NCI-H2227 treated with DMSO at 0.1 percent for 48 hours (cell line): Measurements from ENCODE around the gene ARMH4.

Experiments used
- DNase-seq: peaks from one replicate; lab custom pipeline; 2025; lab: John Stamatoyannopoulos, UW

ARMH4 gene

DNA sequence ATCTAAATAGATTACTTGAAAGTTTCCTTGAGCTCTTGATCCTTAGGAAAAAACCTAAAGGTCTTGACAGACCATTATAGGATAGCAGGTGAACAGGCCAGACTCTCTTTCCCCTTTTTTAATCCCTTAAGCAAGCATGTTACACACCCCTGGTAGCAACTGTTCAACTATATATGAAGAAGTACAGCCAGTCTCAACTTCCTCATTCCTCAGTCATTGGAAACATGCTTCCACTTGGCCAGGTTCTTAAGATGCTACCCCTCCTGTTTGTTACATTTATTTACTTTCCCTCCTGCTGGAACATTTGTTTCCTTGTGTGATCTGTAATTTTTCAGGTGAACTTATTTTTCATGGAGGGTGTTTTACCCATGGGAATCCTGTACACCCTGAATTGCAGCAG lies 124.1 kb downstream of the ARMH4 start:
- no peak for DNase-seq

DNA sequence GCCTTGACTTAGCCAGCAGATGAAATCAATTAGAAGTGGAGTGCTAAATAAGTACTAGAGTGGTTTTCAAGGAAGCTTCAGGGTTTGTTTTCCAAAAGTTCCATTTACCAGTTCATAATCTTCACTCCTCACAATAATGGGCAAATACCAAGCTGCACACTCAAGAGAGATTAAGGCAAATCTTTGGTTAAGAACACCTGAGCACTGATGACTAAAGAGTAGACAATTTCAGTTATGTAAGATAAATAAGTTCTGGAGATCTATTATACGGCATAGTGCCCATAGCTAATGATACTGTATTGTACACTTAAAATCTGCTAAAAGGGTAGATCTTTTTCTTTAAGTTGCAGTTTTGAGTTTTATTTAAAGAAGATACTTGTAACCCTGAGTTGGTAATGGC lies 125.0 kb downstream of the ARMH4 start:
- DNase-seq, result no peak

DNA sequence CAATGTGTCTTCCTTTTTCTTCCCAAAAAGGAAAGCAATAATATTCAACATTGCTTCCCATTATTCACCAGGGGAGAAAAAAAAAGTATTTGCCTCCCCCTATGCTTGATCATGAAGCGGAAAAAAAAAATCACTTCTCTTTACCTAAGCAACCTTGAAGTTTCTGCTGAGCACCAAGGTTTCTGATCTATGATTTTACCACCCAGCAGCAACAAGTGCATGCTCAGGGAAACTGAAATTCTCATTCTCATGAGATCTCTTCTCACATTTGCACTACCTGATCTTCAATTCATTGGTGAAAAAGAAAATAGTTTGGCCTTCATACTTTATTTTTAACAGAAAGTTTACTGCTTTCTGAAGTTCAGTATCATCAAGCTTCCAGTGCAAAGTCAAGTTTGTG lies 125.8 kb downstream of the ARMH4 start:
- DNase-seq, result no peak

DNA sequence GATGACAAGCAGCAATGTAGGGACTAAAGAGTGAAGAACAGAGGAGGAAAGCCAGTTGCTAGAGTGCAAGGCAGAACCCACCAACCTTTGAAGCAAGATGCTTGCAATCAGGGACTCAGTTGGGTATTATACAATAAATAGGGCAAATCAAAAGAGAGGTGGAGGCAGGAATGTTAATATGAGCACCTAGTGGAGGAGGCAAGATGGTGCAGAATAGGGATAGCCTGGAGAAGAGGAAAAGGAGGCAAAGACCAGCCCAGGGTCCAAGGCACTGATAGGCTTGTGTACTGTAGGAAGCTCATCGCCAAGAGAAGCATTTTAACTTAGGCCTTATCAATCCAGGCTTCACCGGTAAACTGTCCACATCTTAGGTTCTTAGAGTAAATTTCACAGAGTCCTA lies 137.2 kb downstream of the ARMH4 start:
- no peak for DNase-seq

DNA sequence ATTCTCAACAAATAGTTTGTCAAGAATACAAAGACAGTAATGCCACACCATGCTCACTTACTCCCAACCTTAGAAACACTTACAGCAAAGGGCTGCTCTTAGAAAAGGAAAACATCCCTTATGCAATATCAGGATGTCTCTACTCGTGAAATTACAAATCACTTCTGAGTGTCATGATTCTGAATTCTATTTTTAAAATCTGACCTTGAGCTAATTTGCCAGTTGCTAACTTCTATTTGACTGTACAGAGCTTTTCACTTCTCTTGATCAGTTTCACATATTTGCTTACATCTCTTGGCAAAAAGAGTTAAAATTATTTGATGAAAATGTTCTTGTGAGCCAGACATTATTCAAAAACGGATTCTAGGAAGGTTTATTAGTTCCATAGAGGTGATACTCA lies 149.4 kb downstream of the ARMH4 start:
- DNase-seq, result no peak

DNA sequence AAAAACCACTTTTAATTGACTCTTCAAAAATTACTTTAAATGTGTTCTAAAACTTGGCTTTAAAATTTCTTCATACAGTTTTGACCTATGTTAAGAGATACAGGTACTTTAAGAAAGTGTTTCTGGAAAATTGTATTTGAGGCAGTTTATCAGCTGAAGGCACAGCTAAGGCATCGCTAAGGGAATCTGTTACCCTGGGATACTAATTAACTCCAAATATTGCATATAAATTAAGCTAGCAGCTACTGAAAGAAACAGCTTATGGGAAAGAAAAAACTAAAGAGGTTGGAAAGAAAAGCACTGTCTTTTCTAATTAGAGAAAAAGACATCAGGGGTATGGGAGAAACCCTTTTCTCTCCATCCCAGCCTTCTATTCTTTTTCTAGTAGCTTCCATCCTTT lies 152.0 kb downstream of the ARMH4 start:
- no peak for DNase-seq

DNA sequence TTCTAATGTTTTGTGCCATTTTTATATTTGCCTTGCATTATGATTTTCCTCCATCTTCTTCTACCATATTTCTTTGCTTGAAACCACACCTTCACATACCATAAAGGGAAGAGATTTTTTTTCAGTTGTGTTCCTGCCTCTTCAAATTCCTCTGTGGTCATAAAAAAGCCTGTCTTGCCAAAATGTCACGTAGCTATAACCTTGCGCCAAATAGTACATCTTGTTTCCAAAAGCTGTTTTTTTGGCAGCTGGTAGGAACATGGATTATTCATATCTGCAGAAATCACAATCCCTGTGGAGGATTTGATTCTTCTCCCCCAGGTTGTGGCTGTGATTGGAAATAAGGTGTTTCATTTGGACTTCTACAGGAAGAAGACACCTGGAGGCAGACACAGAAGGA lies 152.5 kb downstream of the ARMH4 start:
- DNase-seq, result no peak

DNA sequence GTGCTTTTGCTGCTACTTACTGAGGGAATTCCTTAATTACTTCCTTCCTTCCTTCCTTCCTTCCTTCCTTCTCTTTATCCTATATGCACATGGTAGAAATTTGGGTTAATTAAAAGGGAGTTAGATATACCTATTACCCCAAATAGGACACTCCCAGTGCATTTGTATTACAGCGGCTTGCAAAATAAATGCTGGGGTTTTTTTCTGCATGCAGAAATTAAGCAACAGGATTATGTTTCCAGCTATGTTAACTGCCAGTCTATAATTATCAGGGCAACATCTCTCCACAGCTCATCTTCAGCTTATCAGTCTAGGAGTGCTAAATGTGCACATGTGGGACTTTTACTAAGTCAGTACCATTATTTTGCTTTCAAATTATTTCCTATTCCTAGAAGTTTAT lies 153.2 kb downstream of the ARMH4 start:
- no peak for DNase-seq

DNA sequence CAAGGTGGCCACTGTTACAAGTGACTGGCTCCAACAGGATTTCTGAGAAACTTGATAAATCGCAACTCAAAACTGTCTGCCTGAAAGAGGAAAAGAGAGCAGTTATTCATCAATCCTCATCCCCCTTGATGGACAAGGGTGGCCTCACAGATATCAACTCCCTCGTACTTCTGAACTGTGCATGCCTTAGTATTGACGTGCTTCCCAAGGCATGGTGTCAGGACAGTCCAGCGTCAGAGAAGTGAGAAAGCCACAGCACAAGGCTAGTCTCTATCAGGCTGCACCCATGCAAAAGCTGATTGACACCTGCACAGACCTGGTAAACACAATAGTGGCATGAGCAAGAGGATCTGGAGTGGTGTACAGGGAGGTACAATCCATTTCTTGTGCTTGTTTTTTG lies 160.7 kb downstream of the ARMH4 start:
- no peak for DNase-seq

DNA sequence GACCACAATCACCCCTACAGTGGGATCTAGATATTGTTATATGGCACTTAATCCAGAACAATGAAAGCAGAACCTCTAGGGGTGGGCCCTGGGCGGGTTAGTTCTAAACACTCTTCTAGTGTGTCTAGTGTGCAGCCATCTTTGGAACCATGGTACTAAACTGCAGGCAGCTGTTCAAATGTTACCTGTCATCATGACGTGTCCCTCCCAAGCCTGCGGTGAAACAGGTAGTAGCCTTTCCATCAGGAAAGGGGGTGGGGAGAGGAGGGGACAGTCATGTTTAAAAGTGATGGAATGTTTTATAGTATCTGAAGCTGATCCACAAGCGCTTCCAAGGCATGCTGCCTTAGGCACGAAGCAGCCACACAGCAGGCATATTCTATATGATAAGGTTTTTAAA lies 163.6 kb downstream of the ARMH4 start:
- DNase-seq, result no peak

DNA sequence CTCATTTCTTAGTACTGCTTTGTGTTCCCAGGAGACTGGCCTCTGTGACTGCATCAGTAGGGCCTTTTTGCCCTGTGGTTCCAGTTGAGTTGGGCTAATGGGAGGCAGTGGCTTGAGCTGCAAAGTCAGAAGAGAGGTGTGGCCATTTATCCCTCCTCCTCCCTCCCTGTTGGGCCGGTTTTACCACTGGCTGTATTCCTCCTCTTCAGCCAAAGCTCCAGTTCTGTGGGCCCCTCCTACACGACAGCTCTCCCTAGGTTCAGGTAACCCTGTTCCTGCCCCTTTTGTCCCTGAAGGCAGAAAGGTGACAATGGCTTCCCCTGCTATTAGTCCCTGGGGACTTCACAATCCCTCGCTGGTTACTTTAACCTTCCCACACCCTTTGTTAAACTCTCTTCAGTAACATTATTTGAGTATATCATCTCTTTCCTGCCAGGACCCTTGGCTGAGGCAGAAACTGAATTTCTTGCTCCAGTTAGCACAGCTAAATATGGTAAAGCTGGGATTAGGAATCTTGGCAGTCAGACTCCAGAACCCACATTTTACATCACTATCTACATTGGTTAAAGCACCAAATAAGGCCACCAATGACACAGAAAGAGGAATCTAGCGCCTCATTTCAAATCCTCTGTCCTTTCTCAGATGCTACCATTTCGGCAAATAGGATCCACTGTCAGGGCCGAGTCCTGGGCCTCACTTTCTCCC lies 164.3 kb downstream of the ARMH4 start:
- DNase-seq, result no peak

DNA sequence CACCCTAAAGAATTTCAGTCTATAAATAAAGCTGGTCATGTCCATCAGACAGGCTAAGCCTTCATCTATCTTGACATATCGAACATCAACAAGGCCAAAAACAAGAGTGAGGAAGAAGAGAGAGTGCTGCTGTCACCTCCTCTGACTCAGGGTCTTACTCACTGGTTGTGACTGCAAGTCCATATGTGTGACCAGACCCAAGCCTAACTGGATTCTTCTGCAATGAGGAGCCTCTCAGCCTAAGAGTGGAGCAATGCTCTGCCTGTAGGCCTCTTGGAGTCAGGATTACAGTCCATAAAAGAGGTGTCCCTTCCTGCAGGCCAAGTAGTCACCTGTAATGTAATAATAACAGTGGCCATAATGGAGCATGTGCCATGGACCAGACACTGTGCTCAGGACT lies 165.0 kb downstream of the ARMH4 start:
- DNase-seq, result no peak

DNA sequence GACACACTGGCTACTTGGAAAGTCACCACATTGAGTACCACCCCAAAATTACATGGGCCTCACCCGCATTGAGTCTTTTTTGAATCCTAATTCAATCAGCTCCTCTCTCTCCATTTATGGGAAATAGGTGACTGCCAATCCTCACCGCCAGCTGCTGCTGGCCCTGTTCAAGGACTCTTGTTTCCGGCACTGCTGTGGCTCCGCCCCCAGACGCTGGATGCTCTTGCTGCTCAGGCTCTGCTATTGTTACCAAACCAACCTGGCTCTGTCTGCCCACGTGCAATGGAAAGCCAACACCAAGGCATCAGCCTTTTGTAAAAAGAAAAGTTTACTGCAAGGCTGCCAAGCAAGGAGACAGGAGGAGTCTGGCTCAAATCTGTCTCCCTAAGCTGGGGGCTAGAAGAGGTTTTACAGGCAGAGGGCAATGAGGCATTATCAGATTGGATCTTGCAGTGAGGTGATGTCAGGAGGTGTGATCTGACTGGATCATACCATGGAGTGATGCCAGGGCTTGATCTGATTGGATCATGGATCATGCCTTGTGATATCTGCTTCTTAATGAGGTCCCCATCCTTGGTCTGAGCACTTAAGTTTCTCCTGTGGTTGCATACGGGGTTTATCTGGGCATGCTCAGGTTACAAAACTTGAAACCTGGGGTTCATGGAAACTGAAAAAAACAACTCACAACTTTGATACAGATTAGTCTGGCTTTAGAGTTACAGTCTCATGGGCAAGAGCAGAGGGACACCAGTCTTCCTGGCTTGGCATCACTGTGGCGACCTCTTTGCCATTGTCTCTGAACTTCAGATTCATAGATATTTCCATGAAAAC lies 169.0 kb downstream of the ARMH4 start:
- DNase-seq, result no peak

DNA sequence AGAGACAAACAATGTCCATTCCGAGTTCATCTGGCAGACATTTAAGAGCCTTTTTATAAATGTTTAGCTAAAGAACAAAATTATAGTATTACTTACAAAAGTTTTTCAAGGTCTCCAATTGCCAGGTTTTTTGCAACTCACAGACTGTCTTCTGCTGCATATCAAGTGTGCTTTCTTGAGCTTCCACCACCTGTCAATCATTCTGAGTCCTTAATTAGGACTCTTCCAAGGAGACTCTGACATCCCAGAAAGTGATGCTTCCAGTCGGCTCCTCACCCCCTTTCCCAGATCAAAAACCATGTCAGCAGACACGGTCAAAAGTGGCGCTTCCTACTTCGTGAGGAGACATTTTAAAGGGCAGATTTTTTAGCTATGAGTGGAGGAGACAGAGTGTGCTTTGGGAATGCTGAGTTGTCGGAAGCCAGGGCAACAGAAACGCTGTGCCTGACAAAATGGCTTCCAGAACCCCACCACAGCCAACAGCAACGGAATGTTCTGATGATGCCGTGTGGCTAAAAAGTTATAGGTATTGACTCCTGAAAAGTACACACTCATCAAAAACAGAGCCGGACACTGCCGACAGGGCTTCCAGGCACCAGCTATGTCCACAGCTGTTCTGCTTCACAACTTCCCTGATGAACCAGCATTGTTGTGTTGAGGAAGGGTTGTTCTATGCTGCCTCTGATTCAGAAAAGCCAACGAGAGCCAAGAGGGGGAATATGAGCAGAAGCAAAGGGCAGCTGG lies 170.0 kb downstream of the ARMH4 start:
- DNase-seq, result no peak

DNA sequence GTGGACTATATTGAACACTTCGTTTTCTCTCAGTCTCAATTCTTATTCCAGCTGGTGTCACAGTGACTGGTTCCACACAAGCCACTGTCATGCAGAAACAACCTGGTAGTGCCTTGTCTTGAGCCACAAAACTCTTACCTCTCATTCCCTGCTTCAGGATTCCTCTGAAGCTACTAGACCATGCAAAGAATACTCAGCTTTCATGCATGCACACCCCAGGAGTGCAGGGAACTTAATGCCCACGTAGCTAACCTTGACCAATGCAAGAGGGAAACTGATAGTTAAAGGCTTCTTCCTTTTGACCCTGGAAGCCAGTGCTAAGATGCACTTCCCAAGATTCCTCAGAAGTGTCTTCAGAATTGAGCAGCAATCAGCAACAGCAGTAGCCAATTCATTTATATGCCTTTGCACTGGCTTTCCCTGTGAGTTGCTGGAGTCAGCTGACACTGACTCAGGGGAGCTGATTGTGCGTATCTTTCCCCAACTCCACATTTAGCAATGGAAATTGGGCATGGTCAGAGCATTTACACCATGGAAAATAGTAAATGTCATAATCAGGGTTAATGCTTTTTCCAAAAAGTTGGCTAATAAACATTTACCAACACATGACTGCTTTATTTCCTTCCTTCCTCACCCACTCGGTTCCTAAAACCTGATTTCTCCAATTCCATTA lies 172.5 kb downstream of the ARMH4 start:
- DNase-seq, result no peak

DNA sequence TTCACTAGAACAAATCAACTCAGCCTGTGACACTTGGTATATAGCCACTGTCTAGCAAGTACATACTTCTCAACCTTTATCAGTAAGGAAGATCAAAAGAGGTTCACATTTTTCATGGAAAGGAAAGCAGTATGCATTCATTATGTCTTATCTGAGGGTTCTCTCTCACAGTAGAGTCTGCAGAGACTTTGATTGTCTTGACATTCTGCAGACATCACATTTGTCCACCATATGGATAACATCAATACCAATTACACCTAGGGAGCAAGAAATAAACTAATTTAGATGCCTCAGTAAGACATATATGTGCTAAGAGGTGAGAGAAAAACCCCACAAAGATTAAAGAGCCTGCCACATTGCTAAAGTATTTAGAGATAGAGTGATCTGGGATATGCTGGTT lies 175.3 kb downstream of the ARMH4 start:
- no peak for DNase-seq

DNA sequence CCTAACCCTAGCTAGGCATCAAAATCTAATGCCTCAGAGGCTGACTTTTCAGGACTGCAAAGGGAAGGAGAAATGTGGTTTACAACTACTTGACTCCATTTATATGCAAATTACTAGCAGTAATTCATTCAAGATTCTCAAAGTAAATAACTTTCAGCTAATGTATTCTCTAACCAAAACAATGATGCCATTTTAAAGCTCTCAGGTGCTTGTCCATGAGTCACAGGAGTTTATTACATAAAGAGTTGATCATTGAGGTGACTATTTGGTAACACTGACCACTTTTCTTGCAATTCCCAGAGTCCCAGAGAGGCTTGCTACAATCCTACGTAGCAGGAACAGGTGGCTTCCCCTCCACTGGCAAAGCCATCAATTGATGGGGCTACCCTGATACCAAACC lies 177.1 kb downstream of the ARMH4 start:
- DNase-seq, result no peak

DNA sequence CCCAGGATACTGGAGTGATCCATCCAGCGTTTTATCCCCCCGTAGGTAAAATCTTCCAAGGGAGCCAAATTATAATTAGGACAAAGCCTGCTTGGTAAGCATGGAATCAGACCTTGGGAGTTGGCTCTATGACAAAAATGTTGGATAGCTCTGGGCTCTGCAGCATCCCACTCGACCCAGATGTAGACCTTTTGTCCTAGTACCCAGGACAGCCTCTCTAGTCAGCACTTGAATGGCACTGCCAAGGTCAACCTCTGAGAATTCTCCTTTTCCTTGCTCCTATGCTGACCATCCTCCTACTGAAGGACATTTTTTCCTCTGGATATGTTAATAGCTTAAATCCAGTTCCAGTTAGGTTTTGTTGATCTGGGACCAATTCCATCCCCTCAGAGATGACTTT lies 181.4 kb downstream of the ARMH4 start:
- no peak for DNase-seq

DNA sequence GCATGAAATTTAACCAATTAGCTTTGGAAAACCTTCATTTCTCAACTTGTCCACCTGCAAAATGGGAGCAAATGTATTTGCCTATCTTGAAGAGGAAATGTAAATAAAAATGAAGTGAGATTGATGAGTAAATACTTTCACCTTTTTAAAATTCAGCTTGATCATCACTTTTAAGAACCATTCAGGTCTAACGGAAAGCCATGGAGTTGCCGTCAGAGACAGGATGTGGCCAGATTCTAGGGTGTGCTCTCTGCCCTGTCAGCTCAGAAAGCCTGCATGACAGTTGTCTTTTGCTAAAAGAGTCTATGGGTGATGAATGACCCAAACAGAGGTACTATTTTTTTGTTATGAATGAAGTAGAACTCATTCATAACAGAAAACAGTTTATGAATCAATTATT lies 181.8 kb downstream of the ARMH4 start:
- DNase-seq, result no peak

DNA sequence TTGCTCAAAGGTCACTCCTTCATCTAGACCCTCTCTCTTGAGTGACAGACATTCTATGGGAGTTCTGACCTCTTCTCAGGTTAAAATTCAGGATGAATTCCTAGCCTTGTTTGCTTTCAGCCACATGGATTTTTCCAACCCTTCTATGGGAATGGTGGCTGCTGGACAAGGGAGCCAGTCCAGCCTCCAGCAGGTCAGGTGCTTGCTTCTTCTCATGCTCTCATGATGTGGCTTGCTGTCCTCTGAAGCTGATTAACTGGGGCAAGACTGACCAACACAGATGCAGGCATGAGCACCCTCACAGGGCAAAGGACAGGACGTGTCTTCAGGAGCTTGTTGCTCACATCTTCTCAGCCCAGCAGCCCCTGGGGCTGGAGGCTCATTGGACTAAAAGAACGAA lies 188.9 kb downstream of the ARMH4 start:
- DNase-seq, result no peak

DNA sequence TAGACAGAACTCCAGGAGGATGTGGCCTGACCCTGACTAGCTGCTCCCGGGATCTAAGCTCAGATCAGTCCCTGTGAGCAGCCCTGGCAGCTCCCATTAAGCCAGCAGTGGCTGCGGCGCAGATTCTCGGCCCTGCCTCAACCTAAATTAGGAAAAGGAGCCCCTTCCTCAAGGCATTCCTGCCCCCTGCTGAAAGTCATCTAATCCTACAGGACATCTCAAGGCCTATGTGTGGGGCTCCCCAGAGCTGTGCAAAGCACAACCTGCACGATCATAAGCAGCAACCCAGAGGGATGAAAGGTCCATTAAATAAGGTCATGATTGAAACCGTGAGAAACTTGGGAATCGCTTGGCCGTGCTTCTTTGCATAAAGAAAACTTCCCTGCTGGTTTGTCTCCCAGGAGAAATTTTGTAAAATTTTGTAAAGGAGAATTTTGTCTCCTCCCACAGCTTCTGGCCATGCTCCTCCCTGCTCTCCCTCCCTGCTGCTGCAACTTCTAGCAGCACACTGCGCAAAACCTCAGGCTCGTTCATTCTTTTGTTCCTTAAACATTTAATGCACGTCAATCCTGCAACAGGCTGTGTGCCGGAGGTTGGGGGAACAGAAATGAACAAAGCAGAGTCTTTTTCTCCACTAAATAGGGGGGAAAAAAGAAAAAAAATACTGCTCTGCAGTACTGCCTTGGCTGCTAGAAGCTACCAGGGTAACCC lies 189.5 kb downstream of the ARMH4 start:
- DNase-seq, result no peak

DNA sequence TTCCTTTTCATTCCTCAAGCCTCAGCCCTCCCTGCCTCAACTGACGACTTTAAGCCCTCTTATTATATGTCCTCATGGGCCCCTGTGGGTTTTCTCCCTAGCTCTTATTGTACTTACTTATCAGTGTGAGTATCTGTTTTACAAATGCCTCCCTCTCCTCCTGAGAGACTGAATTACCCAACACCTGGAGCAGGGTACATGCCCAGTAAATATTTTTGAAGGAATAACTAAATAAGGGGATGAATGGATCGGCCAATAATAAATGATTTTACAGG lies 190.3 kb downstream of the ARMH4 start:
- DNase-seq, result no peak
